A549 (cell line): ENCODE measurements around the gene CFLAR. TPM values are rescaled to one million over a fixed set of nuclear protein-coding genes. Genes with fewer than 3 reads are reported as not detected.
A peak's percentile ranks its signal among the peaks of the same experiment; 100 is the strongest.

Experiments used
- ATAC-seq, 2 experiments: fragments of 200-7000 bp in 1 of 2; fragments of >200 bp in 1 of 2; cut with Nextera tagmentation in 1 of 2; cut with Tn5 transposase in 1 of 2; 3 replicates each; pipeline versions ENCODE4 v1.8.0 to v1.9.1; 2018 to 2020; ENCODE audit warnings: mild to moderate bottlenecking in 1 of 2, moderate library complexity in 1 of 2
- CTCF ChIA-PET: fragments of 300-600 bp; sonication (Branson Sonifier 250); formaldehyde crosslinking; extraction: SDS; loops from one replicate; lab custom pipeline; 2021; ENCODE audit warnings: antibody characterized with exemption, inconsistent platforms; lab: Yijun Ruan, JAX
- POLR2A ChIA-PET: fragments of 350-600 bp; formaldehyde crosslinking; extraction: SDS; loops from one replicate; lab custom pipeline; 2021; ENCODE audit warnings: antibody characterized with exemption, inconsistent platforms; lab: Yijun Ruan, JAX
- DNase-seq, 2 experiments: peaks; one replicate each; pipeline versions ENCODE4 v3.0.0 to v3.0.0-alpha.2; 2011 to 2016; ENCODE audit warnings: low read depth in 1 of 2, low spot score in 1 of 2
- FAIRE-seq: peaks from 2 replicates; lab custom pipeline; 2011; peaks lifted over from hg19 to GRCh38; lab: Jason Lieb, UNC
- H3K27ac ChIP-seq, 2 experiments: fragments of >200 bp; sonication (Bioruptor Twin); formaldehyde crosslinking; 3 replicates each; pipeline ENCODE4 v1.5.1; 2016 to 2017
- H3K4me1 ChIP-seq: fragments of >200 bp; sonication (Bioruptor Twin); formaldehyde crosslinking; 3 replicates; pipeline ENCODE4 v1.6.1; 2016
- H3K4me2 ChIP-seq: fragments of >200 bp; sonication (Bioruptor Twin); formaldehyde crosslinking; 3 replicates; pipeline ENCODE4 v1.6.1; 2016
- H3K4me3 ChIP-seq: fragments of >200 bp; sonication (Bioruptor Twin); formaldehyde crosslinking; 3 replicates; pipeline ENCODE4 v1.5.1; 2016
- H3K9me3 ChIP-seq: fragments of >200 bp; sonication (Bioruptor Twin); formaldehyde crosslinking; 3 replicates; pipeline ENCODE4 v1.6.1; 2016
- CHD4 ChIP-seq: fragments of 200-600 bp; sonication (generic); IDR thresholded peaks from 2 replicates; pipeline ENCODE4 v1.6.1; 2016; ENCODE audit warnings: antibody characterized with exemption, mild to moderate bottlenecking, borderline replicate concordance
- EHF ChIP-seq: fragments of 250-450 bp; sonication (Bioruptor Pico); IDR thresholded peaks from 2 replicates; pipeline ENCODE4 v1.5.0; 2020; ENCODE audit warnings: mild to moderate bottlenecking
- FOSL2 ChIP-seq, 2 experiments: fragments of 450-650 bp in 1 of 2; fragments of >200 bp in 1 of 2; sonication (Bioruptor Twin) in 1 of 2; formaldehyde crosslinking; IDR thresholded peaks; 2 replicates each; pipeline versions ENCODE4 v1.5.0 to v1.6.1; 2016 to 2020; ENCODE audit warnings: mild to moderate bottlenecking in 1 of 2, moderate library complexity in 1 of 2
- GATA3 ChIP-seq: IDR thresholded peaks from 2 replicates; pipeline ENCODE4 v1.6.1; 2012; ENCODE audit warnings: borderline replicate concordance
- HDAC2 ChIP-seq: fragments of 200-600 bp; sonication (generic); IDR thresholded peaks from 2 replicates; pipeline ENCODE4 v1.6.1; 2016
- HEYL ChIP-seq: fragments of 250-450 bp; sonication (Bioruptor Pico); IDR thresholded peaks from 2 replicates; pipeline ENCODE4 v1.8.0; 2021; ENCODE audit warnings: mild to moderate bottlenecking, moderate library complexity
- HOXB13 ChIP-seq: fragments of 250-450 bp; sonication (Bioruptor Pico); IDR thresholded peaks from 2 replicates; pipeline ENCODE4 v1.5.0; 2020; ENCODE audit warnings: low read depth, mild to moderate bottlenecking, moderate library complexity
- HOXB5 ChIP-seq: fragments of 250-450 bp; sonication (Bioruptor Pico); IDR thresholded peaks from 2 replicates; pipeline ENCODE4 v1.5.0; 2020; ENCODE audit warnings: mild to moderate bottlenecking, moderate library complexity
- MAFK ChIP-seq: fragments of 450-650 bp; IDR thresholded peaks from 2 replicates; pipeline ENCODE4 v1.6.1; 2014; ENCODE audit not compliant: partially characterized antibody
- MAX ChIP-seq: IDR thresholded peaks from 2 replicates; pipeline ENCODE4 v1.6.1; 2012
- MAZ ChIP-seq: fragments of 150-350 bp; IDR thresholded peaks from 2 replicates; pipeline ENCODE4 v1.6.1; 2014; ENCODE audit warnings: antibody characterized with exemption, low read depth, low read length, borderline replicate concordance
- NR3C1 ChIP-seq: fragments of >200 bp; sonication (Bioruptor Twin); formaldehyde crosslinking; IDR thresholded peaks from 3 replicates; pipeline ENCODE4 v1.6.1; 2017
- POLR2A ChIP-seq: IDR thresholded peaks from 2 replicates; pipeline ENCODE4 v1.6.1; 2012; ENCODE audit warnings: mild to moderate bottlenecking, low read length
- POLR2AphosphoS2 ChIP-seq: conservative IDR thresholded peaks from 2 replicates; pipeline ENCODE4 v1.6.1; 2012; ENCODE audit warnings: low read length, improper control_type of control experiment, inconsistent platforms
- RAD21 ChIP-seq, 2 experiments: fragments of >200 bp in 1 of 2; sonication (Bioruptor Twin) in 1 of 2; formaldehyde crosslinking in 1 of 2; IDR thresholded peaks in 1 of 2; conservative IDR thresholded peaks in 1 of 2; 2 replicates in 1 of 2; 3 replicates in 1 of 2; pipeline ENCODE4 v1.6.1; 2012 to 2018; ENCODE audit warnings: inconsistent platforms in 1 of 2
- RARB ChIP-seq: fragments of 250-450 bp; sonication (Bioruptor Pico); IDR thresholded peaks from 2 replicates; pipeline ENCODE4 v1.8.0; 2021; ENCODE audit warnings: mild to moderate bottlenecking, moderate library complexity
- RCOR1 ChIP-seq: fragments of 150-350 bp; IDR thresholded peaks from 2 replicates; pipeline ENCODE4 v1.6.1; 2014; ENCODE audit warnings: antibody characterized with exemption, low read length, low read depth
- REST ChIP-seq: fragments of 200-600 bp; sonication (generic); IDR thresholded peaks from 2 replicates; pipeline ENCODE4 v1.6.1; 2016; ENCODE audit warnings: antibody characterized with exemption, mild to moderate bottlenecking, moderate library complexity
- RFX5 ChIP-seq: fragments of 450-650 bp; IDR thresholded peaks from 2 replicates; pipeline ENCODE4 v1.7.1; 2014; ENCODE audit warnings: antibody characterized with exemption, mild to moderate bottlenecking, moderate library complexity
- SMC3 ChIP-seq: fragments of >200 bp; sonication (Bioruptor Twin); formaldehyde crosslinking; IDR thresholded peaks from 3 replicates; pipeline ENCODE4 v1.6.1; 2018; ENCODE audit warnings: inconsistent platforms
- TP53 ChIP-seq: fragments of 250-450 bp; sonication (Bioruptor Pico); IDR thresholded peaks from 2 replicates; pipeline ENCODE4 v1.5.0; 2021; ENCODE audit warnings: mild to moderate bottlenecking, moderate library complexity
- ZC3H11A ChIP-seq: fragments of 450-650 bp; IDR thresholded peaks from 2 replicates; pipeline ENCODE4 v1.6.1; 2014; ENCODE audit warnings: antibody characterized with exemption, mild to moderate bottlenecking
- WGBS: methylation state at CpG from one replicate; pipeline ENCODE4 v1.1.6; 2017; ENCODE audit errors: missing lambda C conversion rate; 5-methylcytosine and 5-hydroxymethylcytosine counted together
- polyA plus RNA-seq, 4 experiments: library from polyadenylated mRNA; depleted of rRNA in 3 of 4; stranded (reverse); fragments of >200 nt; fragmentation: RNase III in 1 of 4; extraction: RNeasy Plus Mini Kit Qiagen cat#74134 plus additional on column Dnase treatment in 1 of 4; gene quantifications; 2 replicates in 3 of 4; 3 replicates in 1 of 4; pipeline ENCODE4 v1.2.3, GENCODE V29; 2011 to 2017
- TF ChIP-seq, protein P1 (sequence below): IDR thresholded peaks from 2 replicates; pipeline ENCODE4 v1.6.1; 2012; ENCODE audit warnings: low read depth, borderline replicate concordance
- TF ChIP-seq, protein P2 (sequence below): fragments of >200 bp; sonication (Bioruptor Twin); formaldehyde crosslinking; IDR thresholded peaks from 2 replicates; pipeline ENCODE4 v1.6.1; 2016

CFLAR gene
- polyA plus RNA-seq, 2 of the 4 experiments (the other 2 are of a cell fraction), result 56.5 to 89.4 TPM

DNA sequence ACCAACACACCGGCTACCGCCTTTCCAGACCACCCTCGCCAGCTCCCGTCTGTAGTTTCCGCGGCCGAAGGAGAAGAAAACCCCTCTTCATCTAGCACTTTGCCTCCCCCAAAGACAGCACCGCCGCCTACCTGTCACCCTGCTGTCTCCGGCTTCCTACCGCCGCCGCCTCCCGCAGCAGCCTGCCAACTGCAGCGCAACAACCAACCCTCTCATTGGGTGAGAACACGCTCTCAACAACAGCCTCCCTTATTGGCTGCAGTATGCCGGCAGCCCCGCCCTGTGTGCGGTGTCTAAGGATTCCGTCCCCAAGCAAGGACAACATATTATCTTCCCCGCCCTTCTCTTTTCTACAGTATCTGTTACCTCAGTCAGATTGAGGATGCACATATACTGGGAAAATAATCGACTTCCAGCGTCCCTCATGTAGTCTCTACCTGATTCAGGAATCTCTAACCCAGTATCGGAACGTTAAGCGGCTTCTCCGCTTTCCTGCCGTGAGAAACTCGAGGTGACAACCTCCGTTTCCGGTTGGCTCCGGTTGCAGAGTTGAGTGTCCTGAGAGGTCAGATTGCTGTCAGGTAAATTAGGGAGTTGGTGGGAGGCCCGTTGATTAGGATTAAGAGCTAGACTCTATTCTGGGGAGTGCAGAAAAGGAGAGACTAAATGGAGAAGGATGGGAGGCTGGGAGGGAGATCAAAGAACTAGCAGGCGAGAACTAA is 44.3 kb upstream of the CFLAR start, which contains the start of the genes HYCC2 and NDUFB3 (continued):
- TF ChIP-seq CHD4, result no peak
- no peak for TF ChIP-seq MAFK
- no peak for TF ChIP-seq HOXB5 (CRISPR knock-in tag)
- no peak for TF ChIP-seq EHF (CRISPR knock-in tag)
- TF ChIP-seq, protein P1, sequence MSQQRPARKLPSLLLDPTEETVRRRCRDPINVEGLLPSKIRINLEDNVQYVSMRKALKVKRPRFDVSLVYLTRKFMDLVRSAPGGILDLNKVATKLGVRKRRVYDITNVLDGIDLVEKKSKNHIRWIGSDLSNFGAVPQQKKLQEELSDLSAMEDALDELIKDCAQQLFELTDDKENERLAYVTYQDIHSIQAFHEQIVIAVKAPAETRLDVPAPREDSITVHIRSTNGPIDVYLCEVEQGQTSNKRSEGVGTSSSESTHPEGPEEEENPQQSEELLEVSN, result no peak

GRCh38 chr2:201072201-201072530 is 43.8 kb upstream of the CFLAR start:
- POLR2A ChIA-PET, result no interaction called here
- no peak for FAIRE-seq

GRCh38 chr2:201073071-201073470 is 42.9 kb upstream of the CFLAR start:
- Histone ChIP-seq H3K4me1 (peaks cover 27% of the 10 kb centered on the region; the same call in 2 of the 3 replicates), H3K27ac (no peak overlapping the region), H3K4me2 (peak overlapping the region; percentile 80), H3K4me3 (peak overlapping the region; percentile 61), H3K9me3 (no peaks in the 10 kb centered on the region)
- ChIA-PET POLR2A (no interaction called here), CTCF (interaction anchor here (1.2 kb wide), 1 partner anchor 85 kb away, joined by 5 read pairs; no protein-coding TSS in a partner anchor)
- FAIRE-seq, result no peak
- TF ChIP-seq POLR2A (no peak), RARB (CRISPR knock-in tag) (no peak)
- TF ChIP-seq, all 56 proteins: peak for 0
- 51% methylated on average over 1 of the region's 1 CpG for WGBS
- ATAC-seq (no peak), DNase-seq (no peak)

More at GRCh38 chr2:201072201-201072530, 43.8 kb upstream of the CFLAR start:
- Histone ChIP-seq H3K9me3 (no peaks in the 10 kb centered on the region), H3K4me1 (peaks cover 28% of the 10 kb centered on the region; the same call in 2 of the 3 replicates), H3K27ac (peak overlapping the region; percentile 91 to 96), H3K4me2 (peak overlapping the region; percentile 80)
- no peak for DNase-seq
- WGBS, result 1% methylated on average over 5 of the region's 5 CpGs
- TF ChIP-seq HDAC2 (no peak), MAZ (no peak), NR3C1 (no peak), RCOR1 (no peak), RFX5 (no peak), CHD4 (no peak), SMC3 (no peak), MAX (no peak), FOSL2 (IDR thresholded peaks at IDR 0.05) (no peak), FOSL2 (CRISPR knock-in tag; IDR thresholded peaks at IDR 0.05) (no peak), REST (no peak), HEYL (CRISPR knock-in tag) (no peak), POLR2AphosphoS2 (no peak), HOXB13 (CRISPR knock-in tag) (no peak), ZC3H11A (no peak), RAD21 (conservative IDR thresholded peaks at IDR 0.05 in 1 of 2, IDR thresholded peaks at IDR 0.05 in 1 of 2) (no peak), GATA3 (no peak), TP53 (CRISPR knock-in tag) (no peak)
- TF ChIP-seq, protein P2, sequence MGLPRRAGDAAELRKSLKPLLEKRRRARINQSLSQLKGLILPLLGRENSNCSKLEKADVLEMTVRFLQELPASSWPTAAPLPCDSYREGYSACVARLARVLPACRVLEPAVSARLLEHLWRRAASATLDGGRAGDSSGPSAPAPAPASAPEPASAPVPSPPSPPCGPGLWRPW, result no peak
- TF ChIP-seq, all 56 proteins: peak for 0
- peak overlapping the region; percentile 61 for H3K4me3 ChIP-seq
- peak; percentile 27 to 60; a peak in 5 of 6 replicates for ATAC-seq
- CTCF ChIA-PET, result interaction anchor here (0.9 to 1.2 kb wide), 2 partner anchors 79 to 86 kb away, joined by 3 to 5 read pairs; no protein-coding TSS in a partner anchor
